H7 (cell line): Measurements from ENCODE around the gene SLC35E3. TPM values are rescaled to one million over a fixed set of nuclear protein-coding genes. Genes with fewer than 3 reads are reported as not detected.
"Not testable (repeated sequence)": the region's sequence is repeated elsewhere in the genome, so short reads cannot be mapped to it uniquely, and the experiment has no call there.

Experiments used
- DNase-seq: peaks from one replicate; pipeline ENCODE4 v3.0.0; 2012
- H3K27me3 ChIP-seq: 2 replicates; pipeline ENCODE4 v1.6.0; 2011; ENCODE audit warnings: mild to moderate bottlenecking, low read length; ENCODE audit not compliant: control insufficient read depth, insufficient read depth
- H3K36me3 ChIP-seq: replicated peaks from 2 replicates; pipeline ENCODE4 v1.5.1; 2011; ENCODE audit warnings: low read length; ENCODE audit not compliant: control insufficient read depth, insufficient read depth
- H3K4me3 ChIP-seq: 2 replicates; pipeline ENCODE4 v1.5.1; 2011; ENCODE audit warnings: low read depth, mild to moderate bottlenecking, control low read depth, low read length, moderate library complexity; ENCODE audit not compliant: insufficient read depth
- total RNA-seq: library from RNA; depleted of rRNA; stranded (reverse); fragments of >200 nt; shearing (Covaris generic); gene quantifications from 2 replicates; pipeline ENCODE4 v1.2.3, GENCODE V29; 2014

SLC35E3 gene
- total RNA-seq, 1 experiment from 2014 or later = 3.8 TPM

- no peak for DNase-seq
- Histone ChIP-seq H3K4me3 (no peak overlapping the region), H3K27me3 (no peaks in the 10 kb centered on the region), H3K36me3 (no peaks in the 10 kb centered on the region)
Measured at GRCh38 chr12:68794653-68795251, 48.8 kb downstream of the SLC35E3 start.

- Histone ChIP-seq H3K27me3 (no peaks in the 10 kb centered on the region), H3K36me3 (no peaks in the 10 kb centered on the region), H3K4me3 (no peak overlapping the region)
- no peak for DNase-seq
Measured at GRCh38 chr12:68796399-68796798, 50.4 kb downstream of the SLC35E3 start.

- Histone ChIP-seq H3K27me3 (no peaks in the 10 kb centered on the region), H3K4me3 (no peak overlapping the region), H3K36me3 (no peaks in the 10 kb centered on the region)
- no peak for DNase-seq
Measured at GRCh38 chr12:68798882-68799234, 52.9 kb downstream of the SLC35E3 start.

GRCh38 chr12:68800294-68800693 lies 54.3 kb downstream of the SLC35E3 start:
- Histone ChIP-seq H3K4me3 (no peak overlapping the region), H3K36me3 (no peaks in the 10 kb centered on the region), H3K27me3 (no peaks in the 10 kb centered on the region)
- DNase-seq = no peak

GRCh38 chr12:68801124-68801523 lies 55.1 kb downstream of the SLC35E3 start:
- not testable (repeated sequence) for DNase-seq, H3K36me3 ChIP-seq, H3K27me3 ChIP-seq, H3K4me3 ChIP-seq

- H3K27me3 ChIP-seq, DNase-seq, H3K4me3 ChIP-seq, H3K36me3 ChIP-seq: not testable (repeated sequence)
Measured at GRCh38 chr12:68802372-68802745, 56.4 kb downstream of the SLC35E3 start.

- not testable (repeated sequence) for DNase-seq, H3K36me3 ChIP-seq, H3K27me3 ChIP-seq, H3K4me3 ChIP-seq
Measured at GRCh38 chr12:68802911-68803651, 57.1 kb downstream of the SLC35E3 start.

GRCh38 chr12:68803948-68804656 lies 58.1 kb downstream of the SLC35E3 start:
- Histone ChIP-seq H3K36me3 (no peaks in the 10 kb centered on the region), H3K4me3 (no peak overlapping the region), H3K27me3 (no peaks in the 10 kb centered on the region)
- DNase-seq = no peak

GRCh38 chr12:68804657-68805591 lies 58.9 kb downstream of the SLC35E3 start:
- H3K36me3 ChIP-seq = no peaks in the 10 kb centered on the region; the same call in 1 of the 2 replicates
- peak; percentile 54 for DNase-seq
- peak overlapping the region; percentile 43 for H3K4me3 ChIP-seq
- H3K27me3 ChIP-seq = no peaks in the 10 kb centered on the region

- Histone ChIP-seq H3K27me3 (no peaks in the 10 kb centered on the region), H3K4me3 (peak overlapping the region; percentile 43), H3K36me3 (no peaks in the 10 kb centered on the region; the same call in 1 of the 2 replicates)
- no peak for DNase-seq
Measured at GRCh38 chr12:68805592-68806120, 59.7 kb downstream of the SLC35E3 start.

GRCh38 chr12:68806488-68807237 lies 60.7 kb downstream of the SLC35E3 start:
- no peak for DNase-seq
- Histone ChIP-seq H3K27me3 (no peaks in the 10 kb centered on the region), H3K4me3 (peak overlapping the region; percentile 94), H3K36me3 (peaks cover 2% of the 10 kb centered on the region)

GRCh38 chr12:68807274-68807575 lies 61.2 kb downstream of the SLC35E3 start:
- peak overlapping the region; percentile 94 for H3K4me3 ChIP-seq
- not testable (repeated sequence) for DNase-seq, H3K27me3 ChIP-seq, H3K36me3 ChIP-seq

GRCh38 chr12:68807576-68808387 lies 61.8 kb downstream of the SLC35E3 start, which contains the start of gene MDM2:
Gene MDM2 (plus strand): TSS chr12:68808177. CDS start chr12:68808478, 301 bp downstream.
- peak within 1 kb of the TSS; percentile 94 for H3K4me3 ChIP-seq
- DNase-seq = peak; percentile 99
- H3K36me3 ChIP-seq = peaks cover 7% of the 10 kb centered on the region
- H3K27me3 ChIP-seq = no peaks in the 10 kb centered on the region
